Stimulated activated CD4-positive, alpha-beta T cell treated with anti-CD3 and anti-CD28 coated beads, Interleukin-12 subunit alpha, Interleukin-12 subunit beta, amount 100 ng/mL, for 4 hours (primary cell): ENCODE measurements around the gene DOCK1.

Source experiments
- DNase-seq: peaks from one replicate; pipeline ENCODE4 v3.0.0-alpha.2; 2020

DOCK1 gene

GRCh38 chr10:127452568-127452967, 547.3 kb downstream of the DOCK1 start:
- DNase-seq, result no peak

DNA sequence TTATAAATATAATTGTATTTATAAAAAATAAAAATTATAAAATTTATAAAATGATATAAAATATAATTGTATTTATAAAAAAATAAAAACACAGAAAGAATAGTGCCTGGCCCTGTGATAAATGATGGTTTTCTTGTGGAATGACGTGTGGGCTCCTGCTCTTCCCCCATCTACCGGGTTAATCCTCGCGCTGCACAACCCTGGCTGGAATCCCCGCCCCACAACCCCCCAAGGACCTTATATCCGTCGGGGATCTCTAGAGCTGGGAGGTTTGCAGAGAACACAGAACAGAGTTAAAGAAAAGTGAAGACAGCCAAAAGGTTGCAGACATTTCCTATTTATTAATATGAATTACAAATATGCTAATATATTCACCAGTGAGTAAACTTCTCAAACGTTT, 548.5 kb downstream of the DOCK1 start:
- DNase-seq, result no peak

DNA sequence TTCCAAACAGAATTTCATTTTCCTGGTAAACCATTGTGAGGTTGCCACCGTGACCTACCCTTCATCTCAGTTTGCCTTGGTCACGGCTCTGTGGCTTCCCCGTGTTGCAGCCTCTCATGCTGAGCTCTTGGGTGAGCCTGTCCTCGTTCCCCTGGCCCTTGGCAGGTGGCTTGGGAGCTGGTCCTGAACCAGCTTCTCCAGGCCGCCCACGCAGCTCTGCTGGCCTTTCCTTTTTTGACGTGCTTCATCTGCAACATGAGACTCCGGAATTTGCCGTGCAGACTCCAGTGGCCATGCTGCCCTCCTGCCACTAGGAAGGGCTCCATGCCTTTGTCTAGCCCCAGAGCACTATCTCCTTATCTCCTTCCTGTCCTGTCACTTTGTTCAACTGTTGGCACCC, 550.9 kb downstream of the DOCK1 start:
- DNase-seq, result no peak

DNA sequence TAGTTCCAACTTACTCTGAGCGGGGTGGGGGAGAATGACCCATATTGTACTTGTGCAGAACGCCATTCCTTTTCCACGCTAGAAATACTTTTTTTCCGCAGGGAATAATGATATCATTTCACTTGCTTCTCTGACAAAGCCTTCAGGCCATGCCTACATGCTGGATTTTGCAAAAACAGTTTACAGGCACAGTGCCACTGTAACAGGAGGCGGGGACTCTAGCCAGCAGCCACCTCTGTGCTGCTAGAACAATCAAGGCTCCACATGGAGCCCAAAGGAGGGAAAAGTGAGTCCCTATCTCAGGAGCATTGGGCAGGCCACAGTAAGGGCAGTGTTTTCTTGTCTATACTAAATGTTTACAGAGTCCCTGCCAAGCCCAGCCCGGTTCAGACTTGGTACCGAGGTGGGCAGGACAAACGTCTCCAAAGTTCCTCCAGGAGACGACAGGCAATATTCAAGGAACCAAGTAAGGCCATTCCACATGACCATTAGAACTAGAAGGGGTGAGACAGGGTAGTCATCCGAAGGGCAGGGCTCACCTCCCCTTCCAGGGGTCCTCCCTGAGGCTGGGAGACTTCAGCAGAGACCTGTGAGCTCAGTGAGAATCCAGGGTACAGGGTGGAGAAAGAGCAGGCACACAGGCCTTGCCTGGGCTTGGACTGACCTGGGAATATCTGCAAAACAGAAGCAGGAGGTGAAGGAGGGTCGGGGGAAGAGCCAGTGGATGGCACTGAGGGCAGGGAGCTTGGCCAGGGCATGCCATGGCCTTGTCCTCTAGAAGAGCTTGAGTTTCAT, 553.0 kb downstream of the DOCK1 start:
- no peak for DNase-seq

- DNase-seq, result no peak
Observed at GRCh38 chr10:127458829-127459228, 553.6 kb downstream of the DOCK1 start.

DNA sequence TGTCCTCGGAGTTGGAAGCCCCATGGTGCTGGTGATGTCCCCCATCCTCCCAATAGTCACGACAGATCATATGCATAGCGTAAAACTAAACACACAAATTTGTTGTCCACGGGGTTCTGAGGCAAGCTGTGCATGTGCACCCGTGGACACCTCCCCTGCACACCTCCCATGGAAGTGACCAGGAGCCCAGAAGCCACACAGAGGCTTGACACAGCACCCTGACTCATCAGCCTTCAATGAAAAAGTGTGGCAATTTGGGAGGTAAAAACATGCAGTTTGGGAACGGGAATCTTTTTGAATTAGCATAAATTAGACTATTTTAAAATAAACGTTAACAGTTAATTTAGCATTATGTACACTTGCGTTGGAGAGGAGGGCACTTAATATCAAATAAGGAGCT, 554.7 kb downstream of the DOCK1 start:
- no peak for DNase-seq

DNA sequence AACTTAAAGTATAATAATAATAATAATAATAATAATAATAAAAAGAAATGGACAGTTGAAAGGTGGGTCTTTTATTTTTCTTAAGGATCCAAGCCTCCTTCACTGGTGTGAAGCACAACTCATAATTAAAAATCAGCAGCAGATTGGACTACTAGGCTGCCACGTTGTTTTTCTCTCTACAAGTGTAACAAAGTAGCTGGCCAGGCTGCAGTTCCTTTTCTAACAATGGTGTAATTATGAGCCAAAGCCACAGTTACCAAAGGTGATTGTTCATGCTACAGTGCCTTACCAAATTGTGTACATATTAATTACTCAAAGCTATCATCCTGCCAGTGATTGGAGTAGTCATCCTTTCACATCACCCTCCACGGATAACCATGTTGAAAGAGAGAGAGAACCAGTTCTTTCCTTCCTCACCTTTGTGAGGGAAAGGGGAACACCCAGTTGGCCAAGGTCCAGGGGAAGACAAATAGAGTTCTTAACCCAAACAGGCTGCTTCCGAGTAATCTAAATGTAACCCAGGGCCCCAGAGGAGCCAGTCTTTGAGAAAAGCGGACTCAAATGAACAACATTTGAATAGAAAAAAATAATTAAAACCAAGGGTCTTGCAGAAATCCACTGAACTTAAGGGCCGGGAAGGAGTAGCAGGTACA, 557.5 kb downstream of the DOCK1 start:
- DNase-seq, result no peak

- DNase-seq, result no peak
Observed at GRCh38 chr10:127463548-127463947, 558.3 kb downstream of the DOCK1 start.

DNA sequence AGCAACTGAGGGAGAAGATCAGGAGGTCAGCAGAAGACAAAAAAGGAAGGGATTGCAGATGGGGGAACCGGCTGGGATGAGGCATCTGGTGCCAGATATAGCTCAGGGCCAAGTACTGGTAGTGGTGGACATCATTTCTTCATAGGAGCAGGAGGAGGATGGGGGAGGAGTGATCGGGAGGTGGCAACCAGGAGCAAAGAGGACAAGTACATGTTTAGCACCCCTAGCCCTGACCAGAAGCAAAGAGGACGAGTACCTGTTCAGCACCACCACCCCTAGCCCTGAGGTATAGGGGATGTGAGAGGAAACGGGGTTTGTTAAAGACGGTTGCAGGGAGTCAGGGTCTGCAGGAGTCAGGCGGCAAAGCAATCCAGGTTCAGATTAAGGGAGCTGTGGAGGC, 559.3 kb downstream of the DOCK1 start:
- no peak for DNase-seq

DNA sequence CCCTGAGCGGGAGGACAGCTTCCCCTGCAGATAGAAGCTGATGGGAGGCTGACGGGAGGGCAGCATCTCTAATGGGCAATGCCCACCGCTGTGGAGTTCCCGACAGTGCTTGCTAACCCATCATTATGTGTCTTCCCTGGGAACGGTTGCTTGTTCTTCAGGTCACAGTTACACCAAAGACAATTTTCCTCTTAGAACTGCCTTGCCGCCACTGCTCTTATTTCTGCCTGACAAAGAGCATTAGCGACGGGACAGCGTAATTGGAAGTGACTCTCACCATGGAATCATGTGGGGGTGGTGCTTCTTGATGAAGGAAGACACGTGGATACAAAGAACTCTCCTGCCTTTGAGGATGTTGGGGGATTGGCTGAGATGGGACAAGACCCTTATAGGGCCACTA, 562.6 kb downstream of the DOCK1 start:
- DNase-seq, result no peak

DNA sequence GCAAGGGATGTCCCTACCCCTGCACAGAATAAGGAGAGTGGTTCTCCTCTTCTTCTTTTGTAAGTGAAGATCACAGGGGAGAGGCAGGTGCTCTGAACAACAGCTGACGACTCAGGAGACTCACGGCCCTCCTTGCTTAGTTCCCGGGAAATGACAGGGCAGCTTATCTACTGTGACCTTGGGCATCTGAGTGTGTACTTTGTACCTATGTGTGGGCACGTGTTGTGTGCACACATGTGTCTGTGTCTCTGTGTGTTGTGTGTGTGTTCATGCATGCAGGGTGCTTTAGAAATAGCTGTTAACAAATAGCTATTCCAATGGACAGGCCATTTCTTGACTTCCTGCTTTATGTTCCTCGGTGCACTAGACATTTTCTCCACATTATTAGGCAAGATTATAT, 563.4 kb downstream of the DOCK1 start:
- no peak for DNase-seq

GRCh38 chr10:127470911-127471310, 565.7 kb downstream of the DOCK1 start:
- DNase-seq, result no peak

- no peak for DNase-seq
Observed at GRCh38 chr10:127472976-127473375, 567.7 kb downstream of the DOCK1 start.

- DNase-seq, result no peak
Observed at GRCh38 chr10:127474501-127474900, 569.3 kb downstream of the DOCK1 start.

DNA sequence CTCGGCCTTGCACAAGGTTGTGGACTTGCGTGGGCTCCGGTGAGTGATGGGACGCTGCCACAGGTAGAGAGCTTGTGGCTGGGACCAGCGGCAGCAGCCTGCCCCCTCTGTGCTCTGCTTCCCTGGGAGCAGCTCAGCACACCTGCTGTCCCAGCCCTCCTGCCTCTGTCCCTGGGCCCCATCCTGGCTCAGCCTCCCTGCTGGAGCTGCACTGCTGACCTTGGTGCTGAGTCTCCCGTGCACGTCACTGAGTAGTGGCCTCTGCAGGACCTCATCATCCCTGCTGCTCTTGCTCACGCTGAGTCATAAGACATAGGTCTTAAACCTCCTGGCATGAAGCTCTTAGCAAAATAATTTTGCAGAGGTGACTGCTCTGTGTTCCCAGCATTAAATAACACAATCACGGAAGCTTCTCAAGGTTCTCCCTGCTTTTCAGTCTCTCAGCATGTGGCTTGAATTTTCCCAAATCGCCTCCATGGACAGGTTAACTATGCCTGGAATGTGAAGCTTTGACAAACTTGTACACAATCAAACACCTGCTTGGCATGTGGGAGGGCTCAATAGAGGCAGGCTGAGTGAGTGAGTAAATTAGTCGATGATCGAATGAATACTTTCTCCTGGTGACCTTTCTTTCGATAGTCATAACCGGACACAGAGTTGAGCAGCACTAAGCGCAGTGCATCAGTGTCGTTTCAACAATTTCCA, 580.1 kb downstream of the DOCK1 start:
- no peak for DNase-seq

- DNase-seq, result no peak
Observed at GRCh38 chr10:127486355-127486754, 581.1 kb downstream of the DOCK1 start.

DNA sequence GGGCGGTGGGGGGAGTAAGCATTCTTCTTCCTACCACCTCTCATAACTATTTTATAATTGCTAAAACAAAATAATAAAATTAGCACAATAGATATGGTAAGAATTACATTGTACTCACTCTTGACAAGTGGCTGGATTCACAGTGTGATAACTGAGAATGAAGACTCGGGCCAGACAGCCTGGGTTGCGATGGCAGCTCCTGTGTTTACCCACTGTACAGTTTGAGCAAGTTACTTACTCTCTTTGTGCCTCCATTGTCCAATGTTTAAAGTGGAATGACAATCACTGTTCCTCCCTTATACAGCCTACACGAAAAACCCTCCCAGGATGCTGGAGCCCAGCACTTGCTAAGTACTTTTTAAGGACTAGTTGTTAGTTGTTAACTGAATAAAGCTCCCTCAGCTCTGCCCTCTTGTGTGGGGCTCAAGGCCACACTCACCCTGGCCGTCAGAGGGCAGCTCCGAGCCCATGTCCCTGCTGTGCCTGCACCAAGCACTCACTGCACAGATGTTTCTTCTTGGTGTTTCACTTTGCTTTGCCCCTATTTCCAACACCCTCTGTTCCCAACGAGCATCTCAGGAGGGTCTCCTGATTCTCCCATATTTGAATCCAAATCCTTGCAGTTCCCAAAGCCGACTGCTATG, 587.5 kb downstream of the DOCK1 start:
- DNase-seq, result no peak

DNA sequence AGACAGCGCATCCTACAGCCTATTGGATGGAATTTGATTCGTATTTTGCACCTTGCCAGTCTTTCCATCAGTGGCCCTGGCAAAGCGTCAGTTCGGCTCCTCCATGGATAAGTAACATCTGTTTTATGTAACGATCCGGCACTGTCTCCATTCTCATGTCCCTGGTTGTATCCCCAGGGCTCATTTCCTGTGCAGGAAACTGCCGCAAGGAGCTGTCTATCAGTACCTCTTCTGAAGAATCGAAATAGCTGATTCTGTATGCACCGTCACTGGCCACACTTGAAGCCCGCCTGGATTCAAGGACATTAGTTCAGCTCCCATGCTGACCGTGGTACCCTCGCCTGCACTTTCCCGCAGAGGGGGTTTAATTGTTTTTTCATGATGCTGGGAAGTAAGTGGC, 590.8 kb downstream of the DOCK1 start:
- DNase-seq, result no peak

- DNase-seq, result no peak
Observed at GRCh38 chr10:127497685-127498084, 592.5 kb downstream of the DOCK1 start.

DNA sequence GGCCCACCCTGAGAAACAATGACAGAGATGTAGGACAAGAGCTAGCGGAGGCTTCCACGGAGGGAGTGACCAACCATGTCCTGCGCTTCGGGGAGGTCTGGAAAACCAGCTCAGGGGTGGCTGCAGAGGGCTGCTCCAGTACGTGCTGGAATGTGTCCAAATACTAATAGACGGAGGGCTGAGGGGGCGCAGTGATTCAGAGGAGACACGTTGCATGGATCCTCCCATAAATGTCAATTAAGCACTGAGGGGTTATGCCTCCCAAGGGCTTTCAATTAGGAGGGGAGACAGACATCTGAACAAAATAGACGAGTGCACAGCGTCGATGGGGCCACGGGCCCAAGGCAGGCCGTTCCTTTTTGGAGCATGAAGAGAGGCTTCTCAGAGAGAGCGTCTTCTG, 592.9 kb downstream of the DOCK1 start:
- DNase-seq, result no peak

- no peak for DNase-seq
Observed at GRCh38 chr10:127500127-127500526, 594.9 kb downstream of the DOCK1 start.
